ENCODE measurements around the gene THEM5.

Gene THEM5

GRCh38 chr1:151839457-151840403 is 13.8 kb downstream of the THEM5 start, which contains the start of gene C2CD4D:
Gene C2CD4D (minus strand): TSS chr1:151839820. CDS start chr1:151838989, 831 bp downstream.
- DNase-seq (ENCODE audit: low spot score): no peak

DNA sequence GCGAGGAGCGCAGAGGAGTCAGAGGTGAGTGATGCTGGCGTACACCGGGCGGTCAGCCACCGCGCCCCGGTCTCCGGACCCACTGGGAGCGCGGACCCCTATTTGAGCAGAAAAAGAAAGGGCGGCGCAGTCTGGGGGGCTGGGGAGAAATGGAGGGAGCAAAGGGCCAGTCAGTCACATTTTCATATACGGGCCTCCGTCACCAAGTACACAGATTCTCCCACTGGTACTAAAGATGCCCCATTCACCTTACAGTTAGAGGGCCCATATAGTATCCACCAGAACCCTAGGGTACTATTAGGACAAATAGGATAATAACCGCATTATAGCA is 14.5 kb downstream of the THEM5 start:
- no peak for DNase-seq (ENCODE audit: low spot score)

- no peak for DNase-seq (ENCODE audit: low spot score)
Observed at GRCh38 chr1:151838222-151839081, 15.1 kb downstream of the THEM5 start.

DNA sequence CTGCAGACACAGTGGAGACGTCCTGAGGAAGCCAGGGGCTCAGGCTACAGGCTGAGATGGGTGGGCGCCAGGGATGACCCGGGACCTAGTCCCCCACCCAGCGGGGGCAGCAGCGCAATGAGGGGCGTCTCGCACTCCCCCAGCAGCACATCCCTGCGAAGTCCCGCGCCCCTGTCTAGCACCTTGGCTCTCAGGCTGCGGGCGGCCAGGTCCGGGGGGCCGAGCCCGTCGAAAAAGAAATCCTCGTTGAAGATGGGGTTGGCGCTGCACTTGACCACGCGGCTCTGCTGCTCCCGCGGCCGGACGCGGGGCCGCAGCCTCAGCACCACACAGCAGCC is 15.7 kb downstream of the THEM5 start:
- DNase-seq (ENCODE audit: low spot score): no peak

DNA sequence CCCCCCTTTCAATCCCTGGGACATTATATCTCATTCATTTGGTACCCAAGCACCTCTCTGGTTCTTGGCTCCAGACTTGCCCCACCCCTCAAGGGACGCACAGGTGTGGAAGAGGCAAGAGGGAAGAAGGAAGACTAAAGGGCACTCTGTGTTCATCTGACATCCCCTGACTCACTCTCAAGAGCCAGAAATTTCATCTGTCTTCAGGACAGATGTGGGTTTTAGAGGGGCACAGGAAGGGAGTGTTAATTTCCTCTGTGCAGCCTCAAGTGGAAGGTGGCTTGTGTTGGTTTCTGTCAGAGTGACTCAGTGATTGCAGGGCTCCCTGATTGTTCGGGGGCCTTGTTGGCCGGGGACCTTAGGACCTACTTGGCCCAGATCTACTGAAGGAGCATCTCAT is 16.3 kb downstream of the THEM5 start:
- no peak for DNase-seq (ENCODE audit: low spot score)

- DNase-seq (ENCODE audit: low spot score): no peak
Observed at GRCh38 chr1:151835596-151835995, 17.9 kb downstream of the THEM5 start.

GRCh38 chr1:151834239-151834638 is 19.3 kb downstream of the THEM5 start:
- DNase-seq (ENCODE audit: low spot score): no peak

DNA sequence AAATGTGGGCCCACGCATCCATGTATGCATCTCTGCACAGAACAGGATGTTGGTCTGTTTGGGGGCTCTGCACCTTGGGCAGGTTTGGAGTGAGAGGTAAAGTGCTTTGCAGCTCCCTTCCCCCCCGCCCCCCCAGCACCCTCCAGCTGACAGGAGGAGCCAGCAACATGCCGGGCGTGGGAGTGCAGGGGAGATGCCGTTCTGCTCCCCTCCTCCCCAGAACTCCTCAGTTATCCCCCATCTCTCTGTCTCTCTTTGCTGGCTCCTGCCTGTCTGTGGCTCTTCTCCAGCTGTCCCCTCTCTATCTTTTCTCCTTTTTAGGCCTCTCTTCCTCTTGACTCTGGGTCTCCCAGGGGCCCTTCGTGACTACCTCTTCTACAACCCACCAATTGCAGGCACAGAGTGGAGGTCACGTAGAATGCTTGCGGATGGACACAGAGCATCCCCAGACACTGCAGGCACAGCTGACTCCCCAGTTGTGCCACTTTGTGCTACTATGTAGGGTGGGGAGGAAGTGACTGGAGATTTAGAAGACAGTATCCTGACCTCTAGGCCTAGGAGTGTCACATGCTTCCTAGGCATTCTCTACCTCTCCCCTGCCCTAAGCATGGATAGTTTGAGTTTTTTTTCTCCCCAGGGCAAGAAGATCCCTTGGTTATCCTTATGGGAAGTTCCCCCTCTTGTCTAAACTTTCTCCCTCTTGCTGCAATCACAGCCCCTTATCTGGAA is 20.2 kb downstream of the THEM5 start:
- no peak for DNase-seq (ENCODE audit: low spot score)

DNA sequence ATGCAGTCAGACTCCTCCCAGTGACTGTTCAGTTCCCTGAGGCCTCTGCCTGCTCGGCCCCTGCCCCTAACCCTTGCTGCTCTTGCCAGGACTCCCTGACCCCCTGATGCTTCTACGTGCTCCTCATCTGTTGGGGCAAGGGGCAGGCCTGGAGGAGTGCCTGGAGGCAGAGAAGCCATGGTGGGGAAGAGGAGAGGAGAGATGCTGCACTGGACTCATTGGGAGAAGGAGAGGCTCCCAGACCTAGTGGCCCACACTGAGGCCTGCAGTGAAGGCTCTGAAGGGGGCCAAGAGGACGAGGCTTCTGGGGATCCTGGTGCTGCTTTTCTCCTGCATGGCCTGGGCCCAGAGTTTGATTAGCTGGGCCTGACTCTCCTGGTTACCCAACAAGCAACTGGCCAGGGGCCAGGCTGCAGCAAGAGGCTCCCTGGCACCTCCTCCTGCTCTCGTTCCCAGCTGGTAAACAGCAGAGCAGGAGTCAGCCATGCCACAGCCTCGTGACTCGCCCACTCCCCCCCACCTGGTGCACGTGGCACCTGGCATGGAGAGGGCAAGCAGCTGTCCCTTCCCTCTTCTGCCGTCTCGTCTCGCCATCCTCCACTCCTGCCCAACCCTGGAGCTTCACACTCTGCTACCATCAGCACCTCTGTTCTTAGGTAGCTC is 21.1 kb downstream of the THEM5 start:
- no peak for DNase-seq (ENCODE audit: low spot score)

GRCh38 chr1:151831605-151832004 is 21.9 kb downstream of the THEM5 start, which contains the start of gene RORC:
Gene RORC (minus strand): TSS chr1:151831802. CDS start chr1:151831764, 38 bp downstream.
- DNase-seq (ENCODE audit: low spot score): no peak

DNA sequence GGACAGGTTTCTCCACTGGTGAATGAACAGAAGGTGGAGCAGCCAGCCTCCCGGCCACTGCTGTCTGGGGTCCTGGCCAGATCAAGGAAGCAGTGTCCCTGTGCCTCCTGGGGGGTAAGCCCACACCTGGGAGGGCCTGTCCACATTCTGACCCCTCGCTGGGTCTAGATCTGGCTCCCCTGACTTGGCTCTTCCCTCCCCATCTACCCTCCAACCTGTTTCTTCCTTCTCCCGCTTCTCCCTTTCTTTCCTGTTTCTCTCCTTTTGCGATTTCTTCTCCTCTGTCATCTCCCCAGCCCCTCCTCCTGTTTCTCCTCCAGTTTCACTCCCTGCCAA is 22.3 kb downstream of the THEM5 start:
- no peak for DNase-seq (ENCODE audit: low spot score)

- no peak for DNase-seq (ENCODE audit: low spot score)
Observed at GRCh38 chr1:151830055-151830454, 23.5 kb downstream of the THEM5 start.

GRCh38 chr1:151829352-151830046 is 24.0 kb downstream of the THEM5 start:
- no peak for DNase-seq (ENCODE audit: low spot score)

DNA sequence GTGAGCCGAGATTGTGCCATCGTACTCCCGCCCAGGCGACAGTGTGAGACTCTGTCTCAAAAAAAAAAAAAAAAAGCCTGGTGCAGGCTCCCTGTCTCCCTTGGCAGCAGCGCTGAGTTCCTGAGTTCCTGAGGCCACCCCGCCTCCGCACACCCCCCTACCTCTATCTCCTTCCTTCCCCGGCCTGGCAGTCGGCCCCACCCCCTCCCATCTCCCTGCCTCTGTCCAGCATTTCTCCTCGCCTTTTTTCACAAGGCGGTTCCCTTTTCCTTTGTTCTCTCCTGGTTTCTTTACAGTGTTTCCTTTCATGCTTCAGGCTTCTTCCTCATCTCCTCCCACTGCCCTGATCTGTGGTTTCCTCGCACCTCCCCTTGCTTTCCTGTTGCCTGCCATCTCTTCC is 24.6 kb downstream of the THEM5 start:
- DNase-seq (ENCODE audit: low spot score): no peak

DNA sequence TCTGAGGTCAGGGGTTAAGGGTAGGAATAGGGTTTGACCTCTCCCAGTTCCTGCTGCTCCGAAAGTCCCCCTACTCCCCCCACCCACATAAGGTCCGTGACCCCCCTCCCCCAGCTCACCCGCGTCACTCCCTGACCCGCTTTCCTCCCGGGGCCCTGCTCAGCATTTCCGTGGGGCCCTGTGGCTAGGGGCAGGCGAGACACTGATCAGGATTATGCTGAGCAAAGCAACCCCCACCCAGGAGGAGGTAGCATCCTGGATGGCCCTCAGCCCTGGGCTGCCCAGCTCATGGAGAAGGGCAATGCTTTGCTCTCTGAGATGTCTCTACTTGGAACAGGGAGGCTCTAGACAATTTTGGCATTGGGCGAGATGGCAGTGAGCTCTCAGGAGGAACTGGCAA is 25.7 kb downstream of the THEM5 start:
- no peak for DNase-seq (ENCODE audit: low spot score)

DNA sequence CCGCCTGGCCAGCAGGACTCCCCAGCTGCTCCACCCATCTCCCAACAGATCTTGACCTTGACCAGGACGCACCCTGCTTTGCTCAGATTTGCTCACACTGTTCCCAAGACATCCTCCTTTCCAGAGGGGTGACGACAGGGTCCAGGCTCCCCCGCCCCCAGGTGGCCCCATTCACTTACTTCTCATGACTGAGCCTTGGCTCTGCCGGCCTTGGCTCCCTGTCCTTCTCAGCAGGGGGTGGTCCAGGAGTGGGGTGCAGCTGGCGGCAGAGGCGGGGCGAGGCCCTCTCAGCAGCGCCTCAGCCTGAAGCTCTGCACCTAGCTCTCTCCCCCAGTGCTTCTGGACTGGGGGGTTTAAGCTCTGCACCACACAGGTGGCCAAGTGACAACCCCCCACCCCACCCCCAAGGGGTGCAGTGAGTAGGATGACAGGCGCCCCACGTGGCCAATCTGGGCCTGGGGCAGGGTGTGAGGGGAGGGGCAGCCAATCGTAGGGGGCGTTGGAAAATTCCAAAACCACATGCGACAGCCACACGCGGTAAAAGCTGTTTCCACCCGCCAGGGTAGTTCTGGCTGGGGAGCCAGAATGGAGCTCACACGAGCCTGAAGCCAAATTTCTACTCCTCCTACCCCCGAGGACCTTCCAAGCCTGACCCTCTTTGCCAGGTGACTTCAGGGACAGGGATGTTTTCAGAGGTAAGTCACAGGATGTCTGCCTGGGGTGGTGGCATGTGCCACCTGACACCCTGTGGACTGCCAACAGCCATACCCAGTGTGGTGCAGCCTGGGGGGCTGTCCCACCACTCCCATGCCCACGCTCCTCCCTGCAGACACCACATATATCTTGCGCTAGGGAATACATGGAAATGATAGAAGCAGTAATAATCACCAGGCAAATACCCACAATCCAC is 27.5 kb downstream of the THEM5 start:
- DNase-seq (ENCODE audit: low spot score): no peak

DNA sequence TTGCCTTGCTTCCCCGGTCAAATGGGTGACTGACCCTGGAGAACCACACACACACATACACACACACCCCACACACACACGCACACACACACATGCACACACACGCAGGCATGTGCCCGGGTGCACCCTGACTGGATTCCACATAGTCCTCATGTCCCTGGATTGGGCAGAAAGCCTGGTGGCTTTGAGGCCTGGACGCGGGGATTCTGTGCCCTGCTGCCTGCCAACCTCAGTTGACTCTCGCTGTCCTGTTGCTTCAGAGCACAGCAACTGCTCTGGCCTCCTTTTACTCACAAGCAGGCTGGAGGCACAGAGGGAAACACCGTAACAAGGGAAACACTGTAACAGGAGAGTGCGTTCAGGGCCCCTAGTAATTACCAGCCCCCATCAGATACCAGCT is 28.3 kb downstream of the THEM5 start:
- DNase-seq (ENCODE audit: low spot score): no peak

GRCh38 chr1:151823175-151823574 is 30.3 kb downstream of the THEM5 start:
- no peak for DNase-seq (ENCODE audit: low spot score)

DNA sequence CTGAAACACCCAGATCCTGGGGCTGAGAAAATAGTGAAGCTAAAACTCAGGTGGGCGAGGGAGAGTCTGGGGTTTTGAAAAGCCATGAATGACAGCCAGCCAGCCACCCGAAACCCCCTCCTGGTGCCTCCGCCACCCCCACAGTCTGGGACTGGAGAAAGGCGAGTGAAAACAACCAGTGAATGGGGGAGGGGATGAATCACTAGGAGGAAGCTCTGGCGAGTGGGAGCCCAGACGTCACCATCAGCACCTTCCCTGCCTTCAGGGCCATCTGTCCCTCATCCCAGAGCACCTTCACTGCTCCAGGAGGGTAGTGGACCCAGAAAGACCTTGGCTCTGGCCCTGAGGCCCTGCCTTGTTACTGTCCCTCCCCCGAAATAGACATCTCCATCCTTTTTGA is 31.1 kb downstream of the THEM5 start:
- no peak for DNase-seq (ENCODE audit: low spot score)

- no peak for DNase-seq (ENCODE audit: low spot score)
Observed at GRCh38 chr1:151820940-151821339, 32.6 kb downstream of the THEM5 start.

All from hematopoietic multipotent progenitor cell treated with erythropoietin and hydrocortisone succinate and interleukin-3 and kit ligand, for 15 days (in vitro differentiated cells).